HG03354 (cell line): ENCODE results near the gene CDR2.
"Not testable (repeated sequence)": the region's sequence is repeated elsewhere in the genome, so short reads cannot be mapped to it uniquely, and the experiment has no call there.

Experiments
- ATAC-seq: cut with Tn5 transposase; IDR thresholded peaks from one replicate; pipeline ENCODE4 v1.9.1; 2021; ENCODE audit warnings: mild to moderate bottlenecking; ENCODE audit not compliant: unreplicated experiment, poor library complexity, severe bottlenecking

CDR2 gene

GRCh38 chr16:22380529-22380928 is 6.1 kb upstream of the CDR2 start:
- ATAC-seq: no peak

GRCh38 chr16:22379656-22380055 is 5.2 kb upstream of the CDR2 start:
- ATAC-seq: no peak

GRCh38 chr16:22375963-22376640 is 1.7 kb upstream of the CDR2 start:
- no peak for ATAC-seq

- ATAC-seq: no peak
These were observed 921 bp upstream of the CDR2 start for GRCh38 chr16:22375117-22375962.

- peak; percentile 22 for ATAC-seq
These were observed 633 bp downstream of the CDR2 start for GRCh38 chr16:22373662-22374310.

GRCh38 chr16:22372882-22373661 is 1.3 kb downstream of the CDR2 start:
- no peak for ATAC-seq

GRCh38 chr16:22370038-22370820 is 4.2 kb downstream of the CDR2 start:
- no peak for ATAC-seq

- ATAC-seq: no peak
These were observed 5.1 kb downstream of the CDR2 start for GRCh38 chr16:22369221-22369811.

- ATAC-seq: not testable (repeated sequence)
These were observed 6.1 kb downstream of the CDR2 start for GRCh38 chr16:22368200-22368826.

- ATAC-seq: no peak
These were observed 7.5 kb downstream of the CDR2 start for GRCh38 chr16:22366889-22367288.

GRCh38 chr16:22366371-22366770 is 8.0 kb downstream of the CDR2 start:
- ATAC-seq: no peak

GRCh38 chr16:22364241-22364640 is 10.2 kb downstream of the CDR2 start:
- ATAC-seq: no peak

- ATAC-seq: no peak
These were observed 13.3 kb downstream of the CDR2 start for GRCh38 chr16:22360963-22361659.

- no peak for ATAC-seq
These were observed 14.7 kb downstream of the CDR2 start for GRCh38 chr16:22359679-22360078.

GRCh38 chr16:22358000-22358399 is 16.4 kb downstream of the CDR2 start:
- peak; percentile 16 for ATAC-seq

- peak; percentile 68 for ATAC-seq
These were observed 16.8 kb downstream of the CDR2 start for GRCh38 chr16:22357635-22357971.

GRCh38 chr16:22356930-22357634 is 17.3 kb downstream of the CDR2 start:
- ATAC-seq: peak; percentile 24
